ENCODE data around the gene SMAD6. TPM values are rescaled to one million over a fixed set of nuclear protein-coding genes. Genes with fewer than 3 reads are reported as not detected.

SMAD6 gene
- total and polyA plus RNA-seq, 2 of the 4 experiments (the other 2 are of a cell fraction), result 4.8 to 8.5 TPM

GRCh38 chr15:66715720-66716655 is 14.0 kb downstream of the SMAD6 start:
- no TSS peak for BruUV-seq (replicated peaks)
- Histone ChIP-seq H3K4me2 (ENCODE audit: low read depth, low read length) (no peak overlapping the region), H3K4ac (ENCODE audit: low read depth, low read length) (no peak overlapping the region), H3K23ac (ENCODE audit: low read depth, low read length) (no peak overlapping the region; the same call in 1 of the 2 replicates), H4K20me1 (ENCODE audit: insufficient read depth, low read length) (peaks cover 22% of the 10 kb centered on the region), H4K8ac (ENCODE audit: low read depth in 2 of 2, low read length in 2 of 2) (no peak overlapping the region), H2AK5ac (ENCODE audit: low read depth, low read length) (no peak overlapping the region), H4K91ac (ENCODE audit: insufficient read depth, low read depth, low read length) (no peak overlapping the region), H2AFZ (replicated peaks; ENCODE audit: low read length, poor library complexity) (no peak overlapping the region), H4K5ac (ENCODE audit: low read depth, low read length) (no peak overlapping the region), H2BK120ac (ENCODE audit: low read depth, low read length) (no peak overlapping the region), H2BK20ac (ENCODE audit: low read depth, low read length) (no peak overlapping the region), H3K36me3 (ENCODE audit: control insufficient read depth, insufficient read depth, low read length) (peaks cover 44% of the 10 kb centered on the region), H3K4me3 (ENCODE audit: insufficient read depth, low read depth, low read length) (no peak overlapping the region), H3K9ac (ENCODE audit: low read depth, low read length) (no peak overlapping the region), H3K18ac (ENCODE audit: low read depth, low read length) (no peak overlapping the region), H3K9me1 (ENCODE audit: insufficient read depth, low read length) (peaks cover 57% of the 10 kb centered on the region), H3K14ac (replicated peaks; ENCODE audit: low read depth, low read length) (no peak overlapping the region), H3K9me3 (ENCODE audit: control insufficient read depth, insufficient read depth, low read length) (no peaks in the 10 kb centered on the region), H3K4me1 (ENCODE audit: control insufficient read depth, insufficient read depth, low read length) (peaks cover 30% of the 10 kb centered on the region), H3K27me3 (ENCODE audit: control insufficient read depth, insufficient read depth, low read length) (no peaks in the 10 kb centered on the region), H2AK9ac (replicated peaks; ENCODE audit: low read depth, low read length, poor library complexity) (no peak overlapping the region), H2BK15ac (ENCODE audit: low read depth, low read length) (no peak overlapping the region), H2BK5ac (ENCODE audit: low read depth, low read length, poor library complexity, severe bottlenecking) (no peak overlapping the region), H3K56ac (ENCODE audit: extremely low read depth, insufficient read depth, low read length) (no peak overlapping the region), H3K79me1 (ENCODE audit: low read depth in 1 of 2, low read length in 2 of 2) (peaks cover 37 to 86% of the 10 kb centered on the region in 2 experiments), H3K27ac (ENCODE audit: insufficient read depth, low read length) (no peak overlapping the region)
- CTCF ChIA-PET, result no interaction called here
- dilution Hi-C loops (cut with HindIII; ENCODE audit: low sequenced_read_pairs, unreplicated experiment), result no loop called here
- no peak for TF ChIP-seq SMC3 (IDR thresholded peaks at IDR 0.05; ENCODE audit: low read depth, low read length)
- peak; percentile 23; the same call in 1 of the 2 replicates for TF ChIP-seq MAFK (IDR thresholded peaks at IDR 0.05; ENCODE audit: low read depth, low read length)
- no peak for ATAC-seq (ENCODE audit: low read depth)
- 94% methylated on average over 3 of the region's 15 CpGs; no CpG with 5 or more reads in 1 of the 2 experiments for WGBS, 2 experiments (ENCODE audit: extremely low coverage in 2 of 2, insufficient read length in 1 of 2)
- in situ Hi-C loops (cut with MboI; ENCODE audit: low sequenced_read_pairs), result loop anchor here (25.0 kb wide), 1 partner anchor 121 kb away; no protein-coding TSS in a partner anchor
- intact Hi-C loops (cut with micrococcal nuclease), result no loop called here
- DNase-seq, result no peak
- POLR2A ChIA-PET (ENCODE audit: unreplicated experiment), result interaction anchor here (0.9 kb wide), 1 partner anchor 11 kb away, joined by 8 read pairs; no protein-coding TSS in a partner anchor

All from IMR-90 (cell line).